ENCODE data around the gene CYP2R1. TPM values are rescaled to one million over a fixed set of nuclear protein-coding genes. Genes with fewer than 3 reads are reported as not detected.
"Not testable (repeated sequence)": the region's sequence is repeated elsewhere in the genome, so short reads cannot be mapped to it uniquely, and the experiment has no call there.

The CYP2R1 gene
- total RNA-seq, 3 donors from 2014 or later: 7.7 to 25.6 (median 21.0) TPM

DNA sequence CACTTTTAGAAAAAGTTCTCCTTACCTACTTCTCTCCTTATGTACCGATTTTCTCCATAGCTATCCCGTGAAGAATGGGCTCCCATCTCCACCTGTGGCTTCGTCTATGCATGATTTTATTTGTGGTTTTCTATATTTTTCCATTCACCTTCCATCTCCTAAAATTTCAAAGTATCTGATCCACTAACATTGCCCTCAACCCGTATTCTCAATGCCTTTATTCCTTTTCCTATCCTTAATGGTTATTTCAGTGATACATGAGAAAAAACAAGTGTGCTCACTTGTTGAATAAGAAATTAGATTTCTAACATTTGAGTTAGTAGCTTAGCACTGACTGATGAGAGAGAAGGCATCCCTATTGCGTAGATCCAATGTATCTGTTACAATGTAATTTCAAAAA, 16.9 kb downstream of the CYP2R1 start:
- TF ChIP-seq, protein P1, sequence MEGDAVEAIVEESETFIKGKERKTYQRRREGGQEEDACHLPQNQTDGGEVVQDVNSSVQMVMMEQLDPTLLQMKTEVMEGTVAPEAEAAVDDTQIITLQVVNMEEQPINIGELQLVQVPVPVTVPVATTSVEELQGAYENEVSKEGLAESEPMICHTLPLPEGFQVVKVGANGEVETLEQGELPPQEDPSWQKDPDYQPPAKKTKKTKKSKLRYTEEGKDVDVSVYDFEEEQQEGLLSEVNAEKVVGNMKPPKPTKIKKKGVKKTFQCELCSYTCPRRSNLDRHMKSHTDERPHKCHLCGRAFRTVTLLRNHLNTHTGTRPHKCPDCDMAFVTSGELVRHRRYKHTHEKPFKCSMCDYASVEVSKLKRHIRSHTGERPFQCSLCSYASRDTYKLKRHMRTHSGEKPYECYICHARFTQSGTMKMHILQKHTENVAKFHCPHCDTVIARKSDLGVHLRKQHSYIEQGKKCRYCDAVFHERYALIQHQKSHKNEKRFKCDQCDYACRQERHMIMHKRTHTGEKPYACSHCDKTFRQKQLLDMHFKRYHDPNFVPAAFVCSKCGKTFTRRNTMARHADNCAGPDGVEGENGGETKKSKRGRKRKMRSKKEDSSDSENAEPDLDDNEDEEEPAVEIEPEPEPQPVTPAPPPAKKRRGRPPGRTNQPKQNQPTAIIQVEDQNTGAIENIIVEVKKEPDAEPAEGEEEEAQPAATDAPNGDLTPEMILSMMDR (IDR thresholded peaks at IDR 0.05): no peak
- TF ChIP-seq POLR2AphosphoS5 (IDR thresholded peaks at IDR 0.05) (no peak), POLR2A (IDR thresholded peaks at IDR 0.05) (no peak)
- no peaks in the 10 kb centered on the region for H3K27me3 ChIP-seq
- intact Hi-C loops (cut with DNase I; ENCODE audit: low total_unique reads): no loop called here
- no peak overlapping the region for H3K4me3 ChIP-seq
- no peak overlapping the region for H3K27ac ChIP-seq
- DNase-seq (ENCODE audit: low spot score in 2 of 2): no peak
- H3K36me3 ChIP-seq: no peaks in the 10 kb centered on the region
- H3K9me3 ChIP-seq: no peaks in the 10 kb centered on the region
- H3K4me1 ChIP-seq: no peaks in the 10 kb centered on the region

- TF ChIP-seq, protein P1 (IDR thresholded peaks at IDR 0.05): no peak
- TF ChIP-seq POLR2AphosphoS5 (IDR thresholded peaks at IDR 0.05) (no peak), POLR2A (IDR thresholded peaks at IDR 0.05) (no peak)
- intact Hi-C loops (cut with DNase I; ENCODE audit: low total_unique reads): no loop called here
- Histone ChIP-seq H3K4me1 (no peaks in the 10 kb centered on the region), H3K9me3 (no peaks in the 10 kb centered on the region), H3K36me3 (no peaks in the 10 kb centered on the region), H3K4me3 (no peak overlapping the region), H3K27me3 (no peaks in the 10 kb centered on the region), H3K27ac (no peak overlapping the region)
- DNase-seq (ENCODE audit: low spot score in 2 of 2): no peak
These were observed 18.4 kb downstream of the CYP2R1 start for GRCh38 chr11:14873632-14874031.

GRCh38 chr11:14872032-14872431, 20.0 kb downstream of the CYP2R1 start:
- Histone ChIP-seq H3K4me3 (no peak overlapping the region), H3K36me3 (no peaks in the 10 kb centered on the region), H3K9me3 (no peaks in the 10 kb centered on the region), H3K27me3 (no peaks in the 10 kb centered on the region), H3K4me1 (no peaks in the 10 kb centered on the region), H3K27ac (no peak overlapping the region)
- intact Hi-C loops (cut with DNase I; ENCODE audit: low total_unique reads): no loop called here
- TF ChIP-seq POLR2A (IDR thresholded peaks at IDR 0.05) (no peak), POLR2AphosphoS5 (IDR thresholded peaks at IDR 0.05) (no peak)
- TF ChIP-seq, protein P1 (IDR thresholded peaks at IDR 0.05): no peak
- no peak for DNase-seq (ENCODE audit: low spot score in 2 of 2)

GRCh38 chr11:14863775-14864174, 28.3 kb downstream of the CYP2R1 start:
- H3K9me3 ChIP-seq; H3K27ac ChIP-seq; DNase-seq (ENCODE audit: low spot score in 2 of 2); H3K4me3 ChIP-seq; intact Hi-C loops (cut with DNase I; ENCODE audit: low total_unique reads); H3K36me3 ChIP-seq; H3K4me1 ChIP-seq; H3K27me3 ChIP-seq: not testable (repeated sequence)

DNA sequence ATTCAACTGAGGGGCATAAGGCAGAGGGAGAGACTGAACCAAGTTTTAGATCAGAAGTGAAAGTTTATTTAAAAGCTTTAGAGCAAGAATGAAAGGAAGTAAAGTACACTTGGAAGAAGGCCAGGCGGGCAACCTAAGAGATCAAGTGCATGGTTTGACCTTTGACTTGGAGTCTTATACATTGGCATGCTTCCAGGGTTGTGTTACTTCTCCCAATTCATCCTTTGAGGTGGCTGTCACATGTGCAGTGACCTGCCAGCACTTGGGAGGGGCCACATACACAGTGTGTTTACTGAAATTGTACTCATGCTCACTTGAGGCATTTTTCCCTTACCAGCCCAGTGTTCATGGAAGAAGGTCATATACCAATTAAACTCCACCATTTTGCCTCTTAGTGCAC, 30.4 kb downstream of the CYP2R1 start:
- DNase-seq (ENCODE audit: low spot score in 2 of 2): no peak
- no peaks in the 10 kb centered on the region for H3K27me3 ChIP-seq
- no peaks in the 10 kb centered on the region for H3K9me3 ChIP-seq
- TF ChIP-seq, protein P1 (IDR thresholded peaks at IDR 0.05): no peak
- no peak for TF ChIP-seq POLR2A (IDR thresholded peaks at IDR 0.05)
- no peak for TF ChIP-seq POLR2AphosphoS5 (IDR thresholded peaks at IDR 0.05)
- H3K27ac ChIP-seq: no peak overlapping the region
- H3K36me3 ChIP-seq: no peaks in the 10 kb centered on the region
- no peaks in the 10 kb centered on the region for H3K4me1 ChIP-seq
- intact Hi-C loops (cut with DNase I; ENCODE audit: low total_unique reads): no loop called here
- H3K4me3 ChIP-seq: no peak overlapping the region

DNA sequence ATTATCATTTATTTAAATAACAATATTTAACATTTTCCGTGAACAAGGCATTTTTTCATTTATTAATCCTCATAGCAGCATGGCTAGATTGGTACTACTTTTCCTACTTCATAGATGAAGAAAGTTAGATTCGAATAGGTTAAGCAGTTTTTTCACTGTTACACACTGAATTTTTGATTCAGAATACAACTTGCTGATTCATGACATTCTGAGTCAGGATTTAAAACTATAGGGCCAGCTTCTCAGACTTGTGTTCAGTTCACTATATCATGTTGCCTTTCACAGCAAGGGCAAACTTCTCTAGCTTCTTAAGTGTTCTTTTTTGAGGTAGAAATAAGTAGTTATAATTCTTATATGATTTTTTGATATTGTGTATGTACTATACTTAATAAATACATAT, 31.5 kb downstream of the CYP2R1 start:
- intact Hi-C loops (cut with DNase I; ENCODE audit: low total_unique reads): no loop called here
- no peak for DNase-seq (ENCODE audit: low spot score in 2 of 2)
- no peaks in the 10 kb centered on the region for H3K36me3 ChIP-seq
- no peak overlapping the region for H3K4me3 ChIP-seq
- H3K27ac ChIP-seq: no peak overlapping the region
- H3K27me3 ChIP-seq: no peaks in the 10 kb centered on the region
- TF ChIP-seq, protein P1 (IDR thresholded peaks at IDR 0.05): no peak
- no peak for TF ChIP-seq POLR2A (IDR thresholded peaks at IDR 0.05)
- no peak for TF ChIP-seq POLR2AphosphoS5 (IDR thresholded peaks at IDR 0.05)
- H3K9me3 ChIP-seq: no peaks in the 10 kb centered on the region
- no peaks in the 10 kb centered on the region for H3K4me1 ChIP-seq
